GM12878 (cell line): Measurements from ENCODE around the gene RET.

ENCODE experiments used
- CEBPB ChIP-seq, 2 experiments: fragments of 150-350 bp in 1 of 2; IDR thresholded peaks; 2 replicates each; pipeline ENCODE4 v1.6.1; 2012 to 2014; ENCODE audit warnings: low read depth in 2 of 2, low read length in 2 of 2, borderline replicate concordance in 1 of 2, inconsistent platforms in 1 of 2
- CHD4 ChIP-seq: fragments of 200-600 bp; sonication (generic); IDR thresholded peaks from 2 replicates; pipeline ENCODE4 v1.6.1; 2016; ENCODE audit warnings: mild to moderate bottlenecking
- EED ChIP-seq: sonication (generic); IDR thresholded peaks from 2 replicates; pipeline ENCODE4 v1.6.1; 2016; ENCODE audit warnings: antibody characterized with exemption, low read depth
- IRF3 ChIP-seq: fragments of 450-650 bp; IDR thresholded peaks from 2 replicates; pipeline ENCODE4 v1.6.1; 2014; ENCODE audit warnings: mild to moderate bottlenecking
- MXI1 ChIP-seq: fragments of 150-350 bp; IDR thresholded peaks from 2 replicates; pipeline ENCODE4 v1.6.1; 2011; ENCODE audit warnings: low read depth, mild to moderate bottlenecking, inconsistent platforms, low read length, improper control_type of control experiment
- REST ChIP-seq: IDR thresholded peaks from 2 replicates; pipeline ENCODE4 v1.6.1; 2012; ENCODE audit warnings: mild to moderate bottlenecking, low read depth, low read length

- TF ChIP-seq CEBPB (IDR thresholded peaks at IDR 0.05; ENCODE audit: borderline replicate concordance in 1 of 2, low read depth in 2 of 2, low read length in 2 of 2) (no peak), REST (no peak), MXI1 (no peak), IRF3 (no peak), CHD4 (no peak), EED (no peak)
These were observed 42.7 kb downstream of the RET start for GRCh38 chr10:43119416-43120115.
